ENCODE measurements around the gene DCTN4.
"Not testable (repeated sequence)": the region's sequence is repeated elsewhere in the genome, so short reads cannot be mapped to it uniquely, and the experiment has no call there.

The DCTN4 gene

GRCh38 chr5:150757087-150757649 lies 1.6 kb downstream of the DCTN4 start:
- H3K4me3 ChIP-seq (ENCODE audit: low read depth, low read length), result peak overlapping the region; percentile 86; the same call in 1 of the 2 replicates
- TF ChIP-seq, protein P1, sequence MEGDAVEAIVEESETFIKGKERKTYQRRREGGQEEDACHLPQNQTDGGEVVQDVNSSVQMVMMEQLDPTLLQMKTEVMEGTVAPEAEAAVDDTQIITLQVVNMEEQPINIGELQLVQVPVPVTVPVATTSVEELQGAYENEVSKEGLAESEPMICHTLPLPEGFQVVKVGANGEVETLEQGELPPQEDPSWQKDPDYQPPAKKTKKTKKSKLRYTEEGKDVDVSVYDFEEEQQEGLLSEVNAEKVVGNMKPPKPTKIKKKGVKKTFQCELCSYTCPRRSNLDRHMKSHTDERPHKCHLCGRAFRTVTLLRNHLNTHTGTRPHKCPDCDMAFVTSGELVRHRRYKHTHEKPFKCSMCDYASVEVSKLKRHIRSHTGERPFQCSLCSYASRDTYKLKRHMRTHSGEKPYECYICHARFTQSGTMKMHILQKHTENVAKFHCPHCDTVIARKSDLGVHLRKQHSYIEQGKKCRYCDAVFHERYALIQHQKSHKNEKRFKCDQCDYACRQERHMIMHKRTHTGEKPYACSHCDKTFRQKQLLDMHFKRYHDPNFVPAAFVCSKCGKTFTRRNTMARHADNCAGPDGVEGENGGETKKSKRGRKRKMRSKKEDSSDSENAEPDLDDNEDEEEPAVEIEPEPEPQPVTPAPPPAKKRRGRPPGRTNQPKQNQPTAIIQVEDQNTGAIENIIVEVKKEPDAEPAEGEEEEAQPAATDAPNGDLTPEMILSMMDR (IDR thresholded peaks at IDR 0.05; ENCODE audit: low read depth, low read length, missing control alignments), result no peak
- no peak for DNase-seq (ENCODE audit: low read depth)

DNA sequence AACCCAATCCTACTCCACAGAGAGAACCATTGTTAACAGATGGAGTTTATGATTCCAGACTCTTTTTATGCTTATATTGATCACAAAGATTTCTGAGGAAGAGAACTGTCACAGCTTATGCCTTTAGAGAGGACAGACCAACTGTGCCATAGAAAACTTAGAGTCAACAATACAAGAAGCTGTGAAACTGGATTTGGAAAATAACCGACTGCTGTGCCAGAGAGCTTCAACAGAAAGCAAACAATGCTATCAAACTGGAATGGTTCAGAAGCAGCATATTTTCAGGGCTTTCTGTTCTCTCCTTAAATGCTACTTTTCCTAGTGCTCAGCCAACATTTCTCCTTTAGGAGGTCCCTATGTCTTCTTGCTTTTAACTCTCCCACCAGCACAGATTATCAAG lies 5.0 kb downstream of the DCTN4 start:
- TF ChIP-seq, protein P1 (IDR thresholded peaks at IDR 0.05; ENCODE audit: low read depth, low read length, missing control alignments), result no peak
- H3K4me3 ChIP-seq (ENCODE audit: low read depth, low read length), result no peak overlapping the region

DNA sequence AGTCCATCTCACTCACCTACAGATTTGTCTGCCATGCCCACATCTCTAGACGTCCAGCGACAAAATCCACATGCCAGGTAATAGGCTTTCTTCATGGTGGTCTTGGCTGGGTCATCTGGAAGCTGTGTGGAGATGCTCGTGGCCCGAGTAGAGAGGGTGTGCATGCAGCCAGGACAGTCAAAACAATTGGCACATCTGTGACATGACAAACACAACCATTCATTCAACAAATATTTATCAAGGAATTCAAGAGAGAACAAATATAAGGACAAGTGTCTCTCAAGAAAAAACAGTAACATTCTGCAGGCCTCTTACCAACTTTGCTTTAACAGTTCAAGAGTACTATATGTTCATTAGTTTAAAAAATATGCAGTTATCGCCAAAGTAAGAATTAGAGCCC lies 5.4 kb downstream of the DCTN4 start:
- no peak for DNase-seq (ENCODE audit: low read depth)
- H3K4me3 ChIP-seq (ENCODE audit: low read depth, low read length), result no peak overlapping the region
- TF ChIP-seq, protein P1 (IDR thresholded peaks at IDR 0.05; ENCODE audit: low read depth, low read length, missing control alignments), result no peak

More for the DNA sequence above, 5.0 kb downstream of the DCTN4 start:
- DNase-seq (ENCODE audit: low read depth), result no peak

- DNase-seq (ENCODE audit: low read depth), result no peak
- TF ChIP-seq, protein P1 (IDR thresholded peaks at IDR 0.05; ENCODE audit: low read depth, low read length, missing control alignments), result no peak
- H3K4me3 ChIP-seq (ENCODE audit: low read depth, low read length), result no peak overlapping the region
Observed at GRCh38 chr5:150751096-150751891, 7.5 kb downstream of the DCTN4 start.

GRCh38 chr5:150750469-150750868 lies 8.3 kb downstream of the DCTN4 start:
- TF ChIP-seq, protein P1 (IDR thresholded peaks at IDR 0.05; ENCODE audit: low read depth, low read length, missing control alignments), result no peak
- H3K4me3 ChIP-seq (ENCODE audit: low read depth, low read length), result no peak overlapping the region
- DNase-seq (ENCODE audit: low read depth), result no peak

GRCh38 chr5:150743142-150743488 lies 15.7 kb downstream of the DCTN4 start:
- not testable (repeated sequence) for DNase-seq (ENCODE audit: low read depth); H3K4me3 ChIP-seq (ENCODE audit: low read depth, low read length)

DNA sequence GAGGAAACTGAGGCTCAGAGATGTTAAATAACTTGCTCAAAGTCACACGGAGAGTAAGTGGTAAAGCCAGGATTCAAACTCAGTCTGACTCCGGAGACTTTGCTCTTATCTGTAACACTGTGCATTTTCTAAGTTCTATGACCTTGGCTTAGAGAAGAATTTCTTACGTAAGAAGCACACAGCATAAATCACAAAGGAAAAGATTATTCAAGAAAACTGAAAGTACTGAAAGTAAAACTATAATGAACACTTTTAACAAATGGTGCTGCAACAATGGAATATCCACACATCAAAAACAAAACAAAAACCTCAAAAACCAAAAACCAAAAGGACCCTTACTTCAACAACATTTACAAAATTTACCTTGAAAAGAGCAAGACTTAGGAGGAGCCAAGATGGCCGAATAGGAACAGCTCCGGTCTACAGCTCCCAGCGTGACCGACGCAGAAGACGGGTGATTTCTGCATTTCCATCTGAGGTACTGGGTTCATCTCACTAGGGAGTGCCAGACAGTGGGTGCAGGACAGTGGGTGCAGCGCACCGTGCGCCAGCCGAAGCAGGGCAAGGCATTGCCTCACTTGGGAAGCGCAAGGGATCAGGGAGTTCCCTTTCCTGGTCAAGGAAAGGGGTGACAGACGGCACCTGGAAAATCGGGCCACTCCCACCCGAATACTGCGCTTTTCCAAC lies 16.2 kb downstream of the DCTN4 start:
- not testable (repeated sequence) for DNase-seq (ENCODE audit: low read depth); H3K4me3 ChIP-seq (ENCODE audit: low read depth, low read length)
